RWPE2 (cell line): ENCODE data around the gene LRIT2.

ENCODE experiments used
- ATAC-seq: fragments of 200-7000 bp; cut with Tn5 transposase; 3 replicates; pipeline ENCODE4 v1.9.1; 2021; ENCODE audit warnings: low read depth
- DNase-seq: peaks from one replicate; pipeline ENCODE4 v3.0.0-alpha.2; 2020; ENCODE audit warnings: low spot score
- H3K27ac ChIP-seq: fragments of 450-650 bp; 2 replicates; pipeline ENCODE4 v1.5.1; 2017; ENCODE audit warnings: mild to moderate bottlenecking; ENCODE audit not compliant: poor library complexity, severe bottlenecking
- H3K27me3 ChIP-seq: fragments of 250-450 bp; sonication (Bioruptor Pico); 2 replicates; pipeline ENCODE4 v1.5.1; 2021; ENCODE audit warnings: mild to moderate bottlenecking, moderate library complexity; ENCODE audit not compliant: insufficient read depth, poor library complexity, severe bottlenecking
- H3K36me3 ChIP-seq: fragments of 250-450 bp; sonication (Bioruptor Pico); 2 replicates; pipeline ENCODE4 v1.5.1; 2020; ENCODE audit warnings: low read depth, mild to moderate bottlenecking, moderate library complexity
- H3K4me1 ChIP-seq: fragments of 250-450 bp; sonication (Bioruptor Pico); 2 replicates; pipeline ENCODE4 v1.5.1; 2021; ENCODE audit warnings: mild to moderate bottlenecking, moderate library complexity; ENCODE audit not compliant: insufficient read depth, poor library complexity, severe bottlenecking
- H3K4me3 ChIP-seq: fragments of 250-450 bp; sonication (Bioruptor Pico); 2 replicates; pipeline ENCODE4 v1.5.1; 2021; ENCODE audit warnings: mild to moderate bottlenecking, moderate library complexity; ENCODE audit not compliant: severe bottlenecking
- H3K9me3 ChIP-seq: fragments of 250-450 bp; sonication (Bioruptor Pico); 2 replicates; pipeline ENCODE4 v1.5.1; 2021; ENCODE audit warnings: mild to moderate bottlenecking, moderate library complexity; ENCODE audit not compliant: severe bottlenecking
- TF ChIP-seq, protein P1 (sequence below): fragments of 450-650 bp; IDR thresholded peaks from one replicate; pipeline ENCODE4 v1.5.1; 2017; ENCODE audit warnings: mild to moderate bottlenecking, moderate library complexity; ENCODE audit not compliant: poor library complexity, severe bottlenecking

Gene LRIT2

DNA sequence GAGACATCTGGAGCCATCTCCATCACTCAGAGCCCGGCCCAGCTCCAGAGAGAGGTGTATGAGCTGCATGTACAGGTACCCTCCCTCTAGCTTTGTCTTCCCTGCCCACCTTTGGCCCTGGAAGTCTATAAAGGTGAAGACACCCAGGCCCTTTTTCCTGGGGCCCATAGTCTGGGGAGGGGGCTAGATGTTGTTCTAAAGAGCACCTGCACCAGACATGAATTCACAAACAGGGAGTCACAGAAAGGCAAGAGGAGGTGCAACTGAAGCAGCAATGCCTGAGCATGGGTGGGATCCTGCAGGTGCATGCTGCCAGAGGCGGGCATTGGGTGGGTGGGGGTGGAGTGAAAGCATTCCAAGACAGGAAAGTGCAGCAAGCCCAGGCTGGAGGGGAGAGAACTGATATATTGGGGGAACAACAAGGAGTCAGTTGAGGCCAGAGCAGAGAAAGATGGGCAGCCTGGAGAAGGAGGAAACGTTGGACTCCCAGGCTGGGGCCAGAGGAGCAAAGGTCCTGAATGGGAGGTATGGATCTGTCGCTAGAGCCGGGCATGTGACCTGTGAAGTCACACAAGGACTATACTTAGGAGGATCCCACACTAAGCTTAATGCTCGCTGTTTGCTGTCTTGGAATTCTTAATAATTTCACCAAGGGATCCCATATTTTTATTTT is 19.4 kb downstream of the LRIT2 start:
- no peaks in the 10 kb centered on the region for H3K36me3 ChIP-seq
- DNase-seq = no peak

DNA sequence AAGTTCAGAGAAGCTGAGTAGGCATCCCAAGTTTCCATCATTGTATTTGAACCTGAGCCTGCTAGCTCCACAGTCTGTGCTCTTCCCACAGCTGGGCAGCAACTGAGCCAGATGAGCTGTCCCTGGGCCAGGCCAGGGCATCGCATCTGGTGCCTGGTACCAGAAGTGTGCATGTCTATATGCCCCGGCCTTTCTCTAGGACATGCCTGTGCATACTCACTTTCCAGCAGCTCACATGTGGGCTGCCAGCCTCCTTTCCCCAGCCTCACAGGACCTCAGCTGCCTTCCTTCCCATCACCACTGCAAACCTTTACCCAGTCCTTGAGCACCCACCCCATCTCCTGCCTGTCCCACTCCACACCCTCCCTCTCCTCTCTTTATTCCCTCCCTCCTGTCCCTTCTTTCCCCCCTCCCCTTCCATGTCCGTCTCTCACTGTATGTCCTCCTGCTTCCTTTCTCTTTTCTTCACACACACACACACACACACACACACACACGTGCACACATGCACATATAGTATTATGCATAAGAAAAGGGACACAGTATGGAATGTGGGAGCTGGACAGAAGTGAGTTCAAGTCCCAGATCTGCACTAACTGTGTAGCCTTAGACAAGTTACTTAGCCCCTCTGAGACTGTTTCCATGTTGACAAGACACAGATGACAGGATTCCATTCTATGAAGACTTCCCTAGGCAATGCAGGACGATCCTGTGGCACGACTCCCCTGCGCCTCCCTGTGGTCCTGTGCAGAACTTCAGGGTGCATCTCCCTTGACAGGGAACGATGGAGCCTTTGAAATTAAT is 20.1 kb downstream of the LRIT2 start:
- H3K9me3 ChIP-seq = no peaks in the 10 kb centered on the region
- H3K4me1 ChIP-seq = no peaks in the 10 kb centered on the region
- H3K36me3 ChIP-seq = no peaks in the 10 kb centered on the region
- H3K4me3 ChIP-seq = no peak overlapping the region
- TF ChIP-seq, protein P1, sequence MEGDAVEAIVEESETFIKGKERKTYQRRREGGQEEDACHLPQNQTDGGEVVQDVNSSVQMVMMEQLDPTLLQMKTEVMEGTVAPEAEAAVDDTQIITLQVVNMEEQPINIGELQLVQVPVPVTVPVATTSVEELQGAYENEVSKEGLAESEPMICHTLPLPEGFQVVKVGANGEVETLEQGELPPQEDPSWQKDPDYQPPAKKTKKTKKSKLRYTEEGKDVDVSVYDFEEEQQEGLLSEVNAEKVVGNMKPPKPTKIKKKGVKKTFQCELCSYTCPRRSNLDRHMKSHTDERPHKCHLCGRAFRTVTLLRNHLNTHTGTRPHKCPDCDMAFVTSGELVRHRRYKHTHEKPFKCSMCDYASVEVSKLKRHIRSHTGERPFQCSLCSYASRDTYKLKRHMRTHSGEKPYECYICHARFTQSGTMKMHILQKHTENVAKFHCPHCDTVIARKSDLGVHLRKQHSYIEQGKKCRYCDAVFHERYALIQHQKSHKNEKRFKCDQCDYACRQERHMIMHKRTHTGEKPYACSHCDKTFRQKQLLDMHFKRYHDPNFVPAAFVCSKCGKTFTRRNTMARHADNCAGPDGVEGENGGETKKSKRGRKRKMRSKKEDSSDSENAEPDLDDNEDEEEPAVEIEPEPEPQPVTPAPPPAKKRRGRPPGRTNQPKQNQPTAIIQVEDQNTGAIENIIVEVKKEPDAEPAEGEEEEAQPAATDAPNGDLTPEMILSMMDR = peak; percentile 82
- peak; percentile 73 for ATAC-seq
- H3K27me3 ChIP-seq = no peaks in the 10 kb centered on the region
- DNase-seq = no peak
- no peak overlapping the region for H3K27ac ChIP-seq

More for the DNA sequence above, 19.4 kb downstream of the LRIT2 start:
- H3K27me3 ChIP-seq = no peaks in the 10 kb centered on the region
- H3K27ac ChIP-seq = no peak overlapping the region
- TF ChIP-seq, protein P1 = peak; percentile 48
- H3K9me3 ChIP-seq = no peaks in the 10 kb centered on the region
- H3K4me3 ChIP-seq = no peak overlapping the region
- ATAC-seq = no peak
- no peaks in the 10 kb centered on the region for H3K4me1 ChIP-seq

DNA sequence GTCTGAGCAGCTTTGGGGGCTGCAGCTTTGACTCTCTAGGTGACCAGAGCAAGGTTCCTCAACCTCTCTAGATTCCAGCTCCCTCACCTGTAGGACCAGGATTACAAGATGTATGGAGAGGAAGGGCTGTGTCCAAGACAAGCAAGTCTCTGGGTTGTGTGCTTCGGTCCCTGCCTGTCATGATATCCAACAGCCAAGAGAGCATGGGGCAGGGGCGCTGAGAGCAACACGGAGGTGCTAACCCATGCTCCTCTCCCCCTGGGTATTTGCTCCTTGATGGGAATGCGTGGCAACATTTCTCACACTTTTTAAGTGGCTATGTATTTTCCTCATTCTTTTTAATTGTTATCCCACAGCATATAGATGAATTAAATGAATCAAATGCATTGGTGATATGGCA is 20.7 kb downstream of the LRIT2 start:
- Histone ChIP-seq H3K4me3 (no peak overlapping the region), H3K36me3 (no peaks in the 10 kb centered on the region), H3K27ac (no peak overlapping the region), H3K9me3 (no peaks in the 10 kb centered on the region), H3K27me3 (no peaks in the 10 kb centered on the region), H3K4me1 (no peaks in the 10 kb centered on the region)
- DNase-seq (no peak), ATAC-seq (no peak)
- TF ChIP-seq, protein P1 = no peak

DNA sequence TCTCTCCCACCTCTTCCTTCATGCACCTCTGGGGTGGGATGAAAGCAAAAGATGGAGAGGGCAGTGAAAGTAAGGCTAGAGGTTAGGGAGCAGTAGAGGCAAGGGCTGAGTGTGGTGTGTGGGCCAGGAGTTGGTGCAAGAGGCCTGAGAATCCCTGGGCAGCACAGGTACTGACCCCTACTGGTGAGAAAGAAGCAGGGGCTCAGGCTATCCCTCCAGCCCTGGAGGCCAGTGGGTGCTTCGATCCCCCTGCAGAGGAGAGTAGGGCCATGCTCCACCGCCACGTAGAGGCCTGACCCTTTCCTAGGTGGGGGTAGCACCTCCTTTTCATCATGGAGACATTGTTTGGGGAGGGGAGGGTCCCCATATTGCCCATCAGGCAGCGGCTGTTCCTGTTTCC is 21.2 kb downstream of the LRIT2 start:
- Histone ChIP-seq H3K9me3 (no peaks in the 10 kb centered on the region), H3K27me3 (no peaks in the 10 kb centered on the region), H3K4me3 (no peak overlapping the region), H3K27ac (no peak overlapping the region), H3K4me1 (no peaks in the 10 kb centered on the region), H3K36me3 (no peaks in the 10 kb centered on the region)
- ATAC-seq (0 out of 3 replicates have a peak, but pooled peaks have one; percentile 15), DNase-seq (no peak)
- TF ChIP-seq, protein P1 = no peak
